GM21526 (cell line): ENCODE results near the gene EFCAB9.

Source experiments
- ATAC-seq: cut with Tn5 transposase; IDR thresholded peaks from one replicate; pipeline ENCODE4 v1.9.1; 2021; ENCODE audit warnings: moderate library complexity; ENCODE audit not compliant: unreplicated experiment, low FRiP score

EFCAB9 gene

GRCh38 chr5:172234031-172234430 is 40.1 kb downstream of the EFCAB9 start:
- ATAC-seq, result no peak

GRCh38 chr5:172235132-172235780 is 41.3 kb downstream of the EFCAB9 start:
- ATAC-seq, result peak; percentile 64

GRCh38 chr5:172235827-172236736 is 42.1 kb downstream of the EFCAB9 start:
- ATAC-seq, result no peak

- no peak for ATAC-seq
Observed at GRCh38 chr5:172238334-172238733, 44.4 kb downstream of the EFCAB9 start.

GRCh38 chr5:172243302-172243701 is 49.3 kb downstream of the EFCAB9 start:
- ATAC-seq, result no peak

- no peak for ATAC-seq
Observed at GRCh38 chr5:172245046-172245445, 51.1 kb downstream of the EFCAB9 start.

GRCh38 chr5:172245703-172246125 is 51.7 kb downstream of the EFCAB9 start:
- no peak for ATAC-seq

- no peak for ATAC-seq
Observed at GRCh38 chr5:172248637-172249036, 54.7 kb downstream of the EFCAB9 start.

- no peak for ATAC-seq
Observed at GRCh38 chr5:172251419-172251818, 57.4 kb downstream of the EFCAB9 start.

- no peak for ATAC-seq
Observed at GRCh38 chr5:172252501-172252900, 58.5 kb downstream of the EFCAB9 start.
